HL-60 (cell line): ENCODE measurements around the gene COPZ1.
"Not testable (repeated sequence)": the region's sequence is repeated elsewhere in the genome, so short reads cannot be mapped to it uniquely, and the experiment has no call there.

Source experiments
- DNase-seq, 2 experiments: peaks; one replicate each; pipeline ENCODE4 v3.0.0-alpha.2; 2010 to 2020; ENCODE audit warnings: low read depth in 1 of 2, low spot score in 1 of 2
- H3K27ac ChIP-seq: fragments of 250-450 bp; sonication (Bioruptor Pico); replicated peaks from 2 replicates; pipeline ENCODE4 v1.5.1; 2020; ENCODE audit warnings: mild to moderate bottlenecking, moderate library complexity
- H3K27me3 ChIP-seq: fragments of 250-450 bp; sonication (Bioruptor Pico); 2 replicates; pipeline ENCODE4 v1.5.1; 2021; ENCODE audit warnings: mild to moderate bottlenecking, moderate library complexity; ENCODE audit not compliant: insufficient read depth, poor library complexity, severe bottlenecking
- H3K4me3 ChIP-seq: replicated peaks from 2 replicates; pipeline ENCODE4 v1.5.1; 2011; ENCODE audit warnings: mild to moderate bottlenecking, control low read depth, low read length; ENCODE audit not compliant: insufficient read depth
- GABPA ChIP-seq: IDR thresholded peaks from 2 replicates; pipeline ENCODE4 v1.6.1; 2012; ENCODE audit warnings: low read depth
- POLR2AphosphoS5 ChIP-seq: IDR thresholded peaks from 2 replicates; pipeline ENCODE4 v1.6.1; 2012; ENCODE audit warnings: low read depth
- SPI1 ChIP-seq: IDR thresholded peaks from 2 replicates; pipeline ENCODE4 v1.6.1; 2012; ENCODE audit warnings: low read depth, mild to moderate bottlenecking, borderline replicate concordance
- TF ChIP-seq, protein P1 (sequence below): IDR thresholded peaks from one replicate; pipeline ENCODE4 v1.5.1; 2011; ENCODE audit warnings: low read length, control low read depth, inconsistent platforms; ENCODE audit not compliant: insufficient read depth
- TF ChIP-seq, protein P2 (sequence below): IDR thresholded peaks from 2 replicates; pipeline ENCODE4 v1.6.1; 2012; ENCODE audit warnings: low read depth; ENCODE audit not compliant: insufficient replicate concordance

The COPZ1 gene

DNA sequence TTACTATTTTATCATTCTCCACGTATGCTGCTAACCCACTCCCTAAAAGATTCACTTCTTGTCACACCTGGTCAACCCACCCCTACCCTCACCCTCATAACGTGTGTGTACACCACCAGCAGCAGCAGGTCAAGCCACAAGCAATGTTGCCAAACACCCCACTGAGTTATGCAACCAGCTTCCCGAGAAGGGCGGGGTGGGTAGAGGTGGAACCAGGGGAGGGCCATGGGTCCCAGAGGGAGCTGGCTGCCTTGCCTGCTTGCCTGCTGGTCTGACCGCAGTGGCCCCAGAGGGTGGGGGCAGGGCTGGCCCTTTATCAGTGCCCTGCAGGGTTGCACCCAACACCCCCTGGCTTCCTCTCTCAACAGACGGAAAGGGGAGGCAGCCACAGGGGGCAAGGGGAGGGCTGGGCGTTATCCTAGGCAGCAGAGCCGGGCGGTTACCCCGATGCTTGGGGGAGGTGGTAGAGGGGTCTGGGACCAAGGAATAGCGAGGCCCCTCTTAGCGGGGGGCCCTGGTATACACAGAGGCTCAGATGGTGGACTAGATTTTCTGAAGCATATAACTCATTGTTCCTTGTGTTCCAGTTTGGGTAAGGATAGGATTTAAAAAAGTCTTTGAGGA is 20.6 kb upstream of the COPZ1 start:
- peak; percentile 100 for DNase-seq
- TF ChIP-seq, protein P1, sequence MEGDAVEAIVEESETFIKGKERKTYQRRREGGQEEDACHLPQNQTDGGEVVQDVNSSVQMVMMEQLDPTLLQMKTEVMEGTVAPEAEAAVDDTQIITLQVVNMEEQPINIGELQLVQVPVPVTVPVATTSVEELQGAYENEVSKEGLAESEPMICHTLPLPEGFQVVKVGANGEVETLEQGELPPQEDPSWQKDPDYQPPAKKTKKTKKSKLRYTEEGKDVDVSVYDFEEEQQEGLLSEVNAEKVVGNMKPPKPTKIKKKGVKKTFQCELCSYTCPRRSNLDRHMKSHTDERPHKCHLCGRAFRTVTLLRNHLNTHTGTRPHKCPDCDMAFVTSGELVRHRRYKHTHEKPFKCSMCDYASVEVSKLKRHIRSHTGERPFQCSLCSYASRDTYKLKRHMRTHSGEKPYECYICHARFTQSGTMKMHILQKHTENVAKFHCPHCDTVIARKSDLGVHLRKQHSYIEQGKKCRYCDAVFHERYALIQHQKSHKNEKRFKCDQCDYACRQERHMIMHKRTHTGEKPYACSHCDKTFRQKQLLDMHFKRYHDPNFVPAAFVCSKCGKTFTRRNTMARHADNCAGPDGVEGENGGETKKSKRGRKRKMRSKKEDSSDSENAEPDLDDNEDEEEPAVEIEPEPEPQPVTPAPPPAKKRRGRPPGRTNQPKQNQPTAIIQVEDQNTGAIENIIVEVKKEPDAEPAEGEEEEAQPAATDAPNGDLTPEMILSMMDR: no peak
- TF ChIP-seq, protein P2, sequence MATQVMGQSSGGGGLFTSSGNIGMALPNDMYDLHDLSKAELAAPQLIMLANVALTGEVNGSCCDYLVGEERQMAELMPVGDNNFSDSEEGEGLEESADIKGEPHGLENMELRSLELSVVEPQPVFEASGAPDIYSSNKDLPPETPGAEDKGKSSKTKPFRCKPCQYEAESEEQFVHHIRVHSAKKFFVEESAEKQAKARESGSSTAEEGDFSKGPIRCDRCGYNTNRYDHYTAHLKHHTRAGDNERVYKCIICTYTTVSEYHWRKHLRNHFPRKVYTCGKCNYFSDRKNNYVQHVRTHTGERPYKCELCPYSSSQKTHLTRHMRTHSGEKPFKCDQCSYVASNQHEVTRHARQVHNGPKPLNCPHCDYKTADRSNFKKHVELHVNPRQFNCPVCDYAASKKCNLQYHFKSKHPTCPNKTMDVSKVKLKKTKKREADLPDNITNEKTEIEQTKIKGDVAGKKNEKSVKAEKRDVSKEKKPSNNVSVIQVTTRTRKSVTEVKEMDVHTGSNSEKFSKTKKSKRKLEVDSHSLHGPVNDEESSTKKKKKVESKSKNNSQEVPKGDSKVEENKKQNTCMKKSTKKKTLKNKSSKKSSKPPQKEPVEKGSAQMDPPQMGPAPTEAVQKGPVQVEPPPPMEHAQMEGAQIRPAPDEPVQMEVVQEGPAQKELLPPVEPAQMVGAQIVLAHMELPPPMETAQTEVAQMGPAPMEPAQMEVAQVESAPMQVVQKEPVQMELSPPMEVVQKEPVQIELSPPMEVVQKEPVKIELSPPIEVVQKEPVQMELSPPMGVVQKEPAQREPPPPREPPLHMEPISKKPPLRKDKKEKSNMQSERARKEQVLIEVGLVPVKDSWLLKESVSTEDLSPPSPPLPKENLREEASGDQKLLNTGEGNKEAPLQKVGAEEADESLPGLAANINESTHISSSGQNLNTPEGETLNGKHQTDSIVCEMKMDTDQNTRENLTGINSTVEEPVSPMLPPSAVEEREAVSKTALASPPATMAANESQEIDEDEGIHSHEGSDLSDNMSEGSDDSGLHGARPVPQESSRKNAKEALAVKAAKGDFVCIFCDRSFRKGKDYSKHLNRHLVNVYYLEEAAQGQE: peak; percentile 43
- TF ChIP-seq POLR2AphosphoS5: peak; percentile 99
- TF ChIP-seq GABPA: 0 out of 2 replicates have a peak, but pooled peaks have one; percentile 36
- TF ChIP-seq SPI1: peak; percentile 71; the same call in 1 of the 2 replicates
- no peaks in the 10 kb centered on the region for H3K27me3 ChIP-seq
- H3K4me3 ChIP-seq: no peak overlapping the region; the same call in 1 of the 2 replicates
- H3K27ac ChIP-seq: peak overlapping the region; percentile 91

DNA sequence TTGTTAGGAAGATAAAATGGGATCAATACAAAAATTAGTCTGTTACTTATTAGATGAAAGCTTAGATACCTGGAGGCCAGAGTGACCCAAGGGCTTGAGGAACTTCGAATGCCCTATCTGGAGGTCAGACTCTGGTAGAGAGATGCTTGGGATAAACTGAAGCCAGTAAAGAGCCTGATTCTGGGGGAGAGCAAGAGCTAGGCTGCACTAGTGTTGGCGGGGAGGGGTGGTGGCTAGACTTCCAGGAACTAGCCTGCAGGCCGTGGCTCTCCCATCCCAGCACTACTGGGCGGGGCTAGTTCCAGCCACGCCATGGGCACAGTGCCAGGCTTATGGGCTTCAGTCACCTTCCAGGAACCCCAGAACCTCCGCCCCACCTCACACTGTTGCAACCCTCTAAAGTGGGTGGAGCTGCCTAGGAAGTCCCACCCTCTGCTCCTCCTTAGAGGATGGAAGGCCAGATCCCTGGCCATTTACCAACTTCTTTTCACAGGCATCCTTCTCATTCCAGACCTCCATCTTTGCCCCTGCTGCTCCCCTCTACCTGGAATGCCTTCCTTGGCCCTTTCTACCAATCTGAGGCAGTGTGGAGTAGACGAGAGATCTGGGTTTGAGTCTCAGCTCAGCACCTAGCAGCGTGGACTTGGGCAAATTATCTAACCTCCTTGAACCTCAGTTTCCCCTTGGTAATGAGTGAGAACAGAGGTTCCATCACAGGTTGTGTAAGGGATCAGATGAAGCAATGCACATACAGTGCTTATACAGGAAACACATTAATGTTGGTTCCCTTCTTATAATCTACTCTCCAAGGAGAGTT is 17.8 kb upstream of the COPZ1 start:
- Histone ChIP-seq H3K27ac (peak overlapping the region; percentile 91), H3K27me3 (no peaks in the 10 kb centered on the region), H3K4me3 (no peak overlapping the region; the same call in 1 of the 2 replicates)
- TF ChIP-seq, protein P1: no peak
- TF ChIP-seq, protein P2: no peak
- TF ChIP-seq GABPA (no peak), SPI1 (peak; percentile 14; the same call in 1 of the 2 replicates), POLR2AphosphoS5 (peak; percentile 71)
- peak; percentile 99 to 100 for DNase-seq

DNA sequence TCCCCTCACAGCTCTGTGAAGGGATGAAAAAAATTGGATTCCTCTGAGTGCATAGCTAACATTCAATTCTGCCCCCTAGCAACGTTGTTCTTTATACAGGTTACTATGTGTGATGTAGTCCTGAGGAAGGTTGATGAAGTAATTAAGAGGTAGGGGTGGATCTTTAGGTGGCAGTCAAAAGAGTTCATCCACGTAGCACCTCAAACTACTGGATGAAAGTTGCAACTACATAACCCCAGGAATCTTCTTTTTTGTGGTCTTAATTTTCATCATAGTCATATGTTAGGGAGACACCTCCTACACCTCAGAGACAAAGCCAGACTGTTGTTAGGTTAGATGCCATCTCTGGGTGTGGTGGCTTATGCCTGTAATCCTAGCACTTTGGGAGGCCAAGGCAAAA is 13.9 kb upstream of the COPZ1 start:
- Histone ChIP-seq H3K27ac (no peak overlapping the region), H3K4me3 (no peak overlapping the region), H3K27me3 (no peaks in the 10 kb centered on the region)
- DNase-seq: no peak
- TF ChIP-seq SPI1 (no peak), GABPA (no peak)
- TF ChIP-seq, protein P2: no peak
- TF ChIP-seq, protein P1: no peak

DNA sequence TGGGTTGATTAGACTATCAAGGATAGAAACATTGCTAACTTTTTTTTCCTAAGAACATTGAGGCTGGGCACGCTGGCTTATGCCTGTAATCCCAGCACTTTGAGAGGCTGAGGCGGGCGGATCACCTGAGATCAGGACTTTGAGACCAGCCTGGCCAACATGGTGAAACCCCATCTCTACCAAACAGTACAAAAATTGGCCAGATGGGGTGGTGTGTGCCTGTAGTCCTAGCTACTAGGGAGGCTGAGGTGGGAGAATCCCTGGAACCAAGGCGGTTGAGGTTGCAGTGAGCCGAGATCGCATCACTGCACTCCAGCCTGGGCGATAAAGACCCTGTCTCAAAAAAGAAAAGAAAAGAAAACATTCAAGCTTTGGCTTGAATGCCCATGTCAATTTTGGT is 12.6 kb upstream of the COPZ1 start:
- DNase-seq, H3K27me3 ChIP-seq, H3K27ac ChIP-seq, H3K4me3 ChIP-seq: not testable (repeated sequence)
